IPS-NIHi7 (cell line): ENCODE measurements around the gene STOML3.

Source experiments
- DNase-seq: peaks from one replicate; pipeline ENCODE4 v3.0.0; 2012; ENCODE audit warnings: mixed read lengths; ENCODE audit errors: extremely low spot score

The STOML3 gene

DNA sequence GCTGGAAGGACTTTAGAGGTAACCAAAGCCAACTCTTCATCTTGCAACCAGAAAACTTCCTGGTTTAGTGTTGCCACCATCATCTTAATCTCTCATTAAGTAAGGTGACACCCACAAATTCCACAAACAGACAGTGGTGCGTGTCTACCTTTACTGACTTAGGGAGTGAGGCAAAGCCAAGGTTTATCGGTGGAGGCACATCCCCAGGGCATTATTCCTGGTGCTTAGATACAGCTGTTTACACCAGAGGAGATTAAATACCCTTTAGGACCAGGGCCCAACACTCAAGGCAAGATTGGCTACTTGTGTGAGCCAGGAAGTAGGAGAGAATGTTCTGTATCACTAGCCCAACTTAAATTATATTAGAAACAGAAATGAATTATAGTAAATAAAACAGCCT, 9.5 kb downstream of the STOML3 start:
- no peak for DNase-seq

- no peak for DNase-seq
Measured at GRCh38 chr13:38980750-38981078, 9.9 kb downstream of the STOML3 start.

- DNase-seq = no peak
Measured at GRCh38 chr13:38979891-38980749, 10.5 kb downstream of the STOML3 start.

DNA sequence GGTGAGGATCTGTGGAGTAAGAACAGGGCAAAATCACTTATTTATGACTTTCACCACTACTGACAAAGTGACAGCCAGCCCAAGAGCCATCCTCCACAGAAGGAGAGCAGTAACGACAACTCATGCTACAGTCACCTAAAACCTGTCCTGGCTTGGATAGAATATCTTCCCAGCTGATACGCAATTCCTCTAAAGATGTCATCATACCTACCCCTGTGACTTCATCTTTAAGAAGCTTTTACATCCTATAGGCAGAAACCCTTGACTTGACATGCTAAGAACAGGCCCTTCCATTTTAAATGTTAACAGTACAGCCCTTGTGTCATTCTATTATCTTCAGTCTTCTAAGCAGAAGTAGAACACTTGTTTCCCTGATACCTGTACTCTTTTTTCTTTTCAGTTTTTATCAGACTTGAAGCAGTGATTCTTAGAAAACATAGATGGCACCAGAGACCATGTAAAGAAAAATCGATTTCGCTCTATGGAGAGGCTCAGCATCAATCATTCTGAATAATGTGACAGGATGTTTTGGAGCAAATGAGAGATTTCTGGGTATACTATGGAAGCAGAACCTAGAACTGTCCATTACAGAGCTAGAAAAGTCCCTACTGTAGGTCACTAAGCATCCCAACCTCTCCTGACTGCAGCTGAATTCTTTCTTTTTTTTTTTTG, 20.1 kb downstream of the STOML3 start:
- DNase-seq = no peak

GRCh38 chr13:38969187-38969586, 21.4 kb downstream of the STOML3 start:
- no peak for DNase-seq

- no peak for DNase-seq
Measured at GRCh38 chr13:38967446-38967845, 23.2 kb downstream of the STOML3 start.

DNA sequence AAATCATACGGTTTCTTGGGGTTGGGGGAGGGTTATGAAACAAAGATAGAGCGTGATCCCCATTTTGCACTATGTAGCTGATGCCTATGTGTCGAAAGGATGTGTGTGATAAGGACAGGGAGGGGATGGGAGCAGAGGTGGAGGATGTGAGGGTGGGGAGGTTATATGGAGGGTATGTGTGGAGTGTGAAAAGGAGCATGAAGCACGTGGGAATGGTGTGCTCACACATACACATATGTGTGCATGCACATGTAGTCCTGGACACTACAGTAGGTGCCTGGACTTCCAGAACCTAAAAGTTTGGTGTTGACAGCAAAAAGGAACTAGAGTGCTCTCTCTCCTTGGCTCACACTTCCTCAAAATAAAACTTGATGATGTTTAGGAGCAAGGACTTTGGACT, 25.4 kb downstream of the STOML3 start:
- DNase-seq = no peak

DNA sequence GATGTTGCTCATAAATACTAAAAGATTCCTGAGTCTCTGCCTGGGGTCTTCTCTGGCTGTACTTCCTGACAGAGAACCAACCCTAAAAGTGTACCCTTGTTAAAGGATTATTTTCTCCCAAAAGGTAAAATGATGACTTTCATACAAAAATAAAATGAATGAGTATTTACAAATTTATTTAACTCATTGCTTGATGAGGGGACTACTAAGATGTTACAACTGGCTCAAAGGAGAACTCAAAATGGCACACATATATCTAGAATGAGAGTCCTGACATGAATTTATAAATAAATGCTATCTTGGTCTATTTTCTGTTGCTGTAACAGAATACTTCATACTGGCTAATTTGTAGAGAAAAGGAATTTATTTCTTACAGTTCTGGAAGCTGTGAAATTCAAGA, 30.5 kb downstream of the STOML3 start:
- DNase-seq = no peak

GRCh38 chr13:38957794-38958592, 32.6 kb downstream of the STOML3 start:
- no peak for DNase-seq

- no peak for DNase-seq
Measured at GRCh38 chr13:38954844-38955243, 35.8 kb downstream of the STOML3 start.

DNA sequence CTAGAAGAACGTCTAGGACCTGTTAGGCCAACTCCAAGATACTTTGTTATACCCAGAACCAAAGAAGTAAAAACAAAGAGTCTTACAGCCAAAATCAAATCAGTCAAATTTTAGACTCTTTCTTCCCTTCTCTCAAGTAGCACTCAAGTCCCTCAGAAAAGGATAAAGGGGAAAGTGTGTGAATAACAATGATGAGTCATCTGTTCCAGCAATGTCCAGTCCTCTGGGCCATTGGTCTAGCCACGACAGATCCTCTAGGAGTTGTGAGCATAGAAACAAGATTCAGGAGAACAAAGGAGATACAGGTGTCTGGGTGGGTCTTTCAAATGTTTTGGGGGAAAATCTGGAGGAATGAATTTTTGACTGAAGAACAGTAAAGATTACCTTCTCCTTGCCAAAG, 36.3 kb downstream of the STOML3 start:
- no peak for DNase-seq

- DNase-seq = no peak
Measured at GRCh38 chr13:38952827-38953226, 37.8 kb downstream of the STOML3 start.

- DNase-seq = no peak
Measured at GRCh38 chr13:38951525-38952313, 38.9 kb downstream of the STOML3 start.

GRCh38 chr13:38950987-38951386, 39.6 kb downstream of the STOML3 start:
- DNase-seq = no peak

GRCh38 chr13:38947054-38947453, 43.6 kb downstream of the STOML3 start:
- DNase-seq = no peak

- no peak for DNase-seq
Measured at GRCh38 chr13:38944219-38944618, 46.4 kb downstream of the STOML3 start.

DNA sequence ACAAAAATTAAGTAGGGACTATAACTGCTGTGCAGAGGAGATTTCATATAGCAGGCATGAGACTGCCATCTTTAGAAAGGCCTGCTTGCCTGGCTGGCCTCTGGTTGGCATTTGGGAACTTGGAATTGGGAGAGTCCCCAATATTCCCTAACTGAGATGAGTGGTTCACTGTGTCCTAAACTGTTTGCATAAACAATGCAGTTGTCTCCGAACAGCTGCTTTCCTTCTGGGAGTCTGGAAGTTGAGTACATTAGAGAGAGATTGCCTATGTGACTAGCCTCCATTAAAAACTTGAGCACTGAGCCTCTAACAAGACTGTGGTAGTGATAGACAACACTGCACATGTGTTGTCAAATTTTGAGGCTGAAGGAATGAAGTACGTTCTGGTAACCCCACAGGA, 47.4 kb downstream of the STOML3 start:
- DNase-seq = no peak

DNA sequence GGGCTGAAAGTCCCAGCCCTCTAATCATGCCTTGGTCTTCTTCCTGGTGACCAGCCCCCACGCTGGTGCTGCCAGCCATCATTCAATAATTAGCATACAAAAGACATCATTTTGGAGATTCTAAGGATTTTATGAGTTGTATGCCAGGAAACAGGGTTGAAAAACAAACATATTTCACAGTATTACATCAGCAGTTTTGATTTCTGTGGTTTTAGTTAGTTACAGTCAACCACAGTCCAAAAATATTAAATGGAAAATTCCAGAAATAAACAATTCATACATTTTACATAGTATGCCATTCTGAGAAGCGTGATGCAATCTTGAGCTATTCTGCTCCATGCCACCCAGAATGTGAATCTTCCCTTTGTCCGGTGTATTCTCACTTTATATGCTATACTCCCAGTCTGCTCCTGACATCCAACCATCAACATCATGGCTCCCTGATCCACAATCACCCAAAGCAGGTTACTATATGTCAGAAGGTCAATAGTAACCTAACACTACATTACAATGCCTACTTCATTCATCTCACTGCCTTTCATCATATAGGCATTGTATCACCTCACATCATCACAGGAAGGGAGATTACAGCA, 49.2 kb downstream of the STOML3 start:
- no peak for DNase-seq

DNA sequence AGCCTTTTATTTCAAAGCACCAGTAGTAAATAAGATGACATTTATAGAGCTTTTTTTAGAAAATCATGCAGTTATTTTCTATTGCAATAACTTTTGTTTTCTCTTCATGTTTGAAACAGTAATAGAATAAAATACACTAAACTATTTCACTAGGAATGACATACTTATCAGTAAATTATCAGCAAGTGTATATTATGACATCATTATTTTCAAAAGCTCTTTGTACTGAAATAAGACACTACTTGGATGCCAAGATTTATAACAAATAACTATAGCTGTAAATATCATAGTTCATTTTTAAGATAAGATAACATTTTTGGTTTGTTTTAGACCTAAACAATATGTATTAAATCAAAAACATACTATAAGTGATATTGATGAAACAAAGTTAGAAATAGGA, 56.8 kb downstream of the STOML3 start:
- DNase-seq = no peak

DNA sequence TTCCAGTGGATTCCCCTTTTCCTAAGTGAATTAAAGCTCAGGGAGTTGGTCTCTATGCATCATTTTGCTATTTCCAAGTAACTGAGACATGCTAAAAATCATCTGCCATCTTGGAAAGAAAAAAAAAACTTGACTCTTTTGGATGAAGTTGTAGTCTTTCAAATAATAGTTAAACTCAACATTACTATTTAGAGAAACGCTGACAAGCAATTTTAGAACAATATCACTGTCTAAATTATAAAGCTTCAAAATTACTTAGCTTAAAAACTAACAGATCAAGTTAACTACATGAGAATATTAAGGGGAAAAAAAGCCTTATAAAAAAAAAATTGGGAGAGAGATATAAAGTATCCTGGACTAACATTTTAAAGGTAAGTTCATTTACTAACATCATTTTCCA, 68.5 kb downstream of the STOML3 start:
- no peak for DNase-seq

GRCh38 chr13:38921081-38921480, 69.5 kb downstream of the STOML3 start:
- no peak for DNase-seq
